GM18868 (cell line): Measurements from ENCODE around the gene KSR1.
A peak's percentile ranks its signal among the peaks of the same experiment; 100 is the strongest.

Experiments used
- ATAC-seq: cut with Tn5 transposase; IDR thresholded peaks from one replicate; pipeline ENCODE4 v1.9.1; 2021; ENCODE audit warnings: mild to moderate bottlenecking, moderate library complexity; ENCODE audit not compliant: unreplicated experiment

KSR1 gene

DNA sequence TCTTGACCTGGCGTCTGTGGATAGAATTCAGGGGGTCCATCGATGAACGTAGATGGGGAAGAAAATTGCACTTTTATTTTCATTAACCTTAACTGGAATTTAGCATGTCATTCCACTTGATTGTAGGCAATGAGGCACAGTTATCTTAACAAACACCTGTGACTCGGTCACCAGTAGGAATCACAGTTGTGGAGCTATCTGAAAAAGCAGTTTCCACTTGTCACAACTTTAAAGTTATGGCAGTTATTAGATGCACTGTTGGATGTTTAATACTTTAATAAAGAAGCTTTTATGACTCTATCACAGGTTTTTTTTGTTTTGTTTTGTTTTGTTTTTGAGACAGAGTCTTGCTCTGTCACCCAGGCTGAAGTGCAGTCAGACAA is 91.0 kb downstream of the KSR1 start:
- no peak for ATAC-seq

DNA sequence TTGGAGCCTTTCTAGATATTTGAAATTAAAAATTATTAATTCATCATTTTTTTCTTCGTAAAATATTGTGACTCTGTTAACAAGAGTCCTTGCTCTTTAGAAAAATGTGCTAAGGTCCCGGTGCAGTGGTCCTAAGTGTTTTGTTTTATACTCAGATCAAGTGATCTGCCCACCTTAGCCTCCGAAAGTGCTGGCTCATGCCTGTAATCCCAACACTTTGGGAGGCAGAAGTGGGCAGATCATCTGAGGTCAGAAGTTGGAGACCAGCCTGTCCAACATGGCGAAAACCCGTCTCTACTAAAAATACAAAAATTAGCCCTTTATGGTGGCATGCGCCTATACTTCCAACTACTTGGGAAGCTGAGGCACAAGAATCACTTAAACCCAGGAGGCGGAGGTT is 92.1 kb downstream of the KSR1 start:
- no peak for ATAC-seq

DNA sequence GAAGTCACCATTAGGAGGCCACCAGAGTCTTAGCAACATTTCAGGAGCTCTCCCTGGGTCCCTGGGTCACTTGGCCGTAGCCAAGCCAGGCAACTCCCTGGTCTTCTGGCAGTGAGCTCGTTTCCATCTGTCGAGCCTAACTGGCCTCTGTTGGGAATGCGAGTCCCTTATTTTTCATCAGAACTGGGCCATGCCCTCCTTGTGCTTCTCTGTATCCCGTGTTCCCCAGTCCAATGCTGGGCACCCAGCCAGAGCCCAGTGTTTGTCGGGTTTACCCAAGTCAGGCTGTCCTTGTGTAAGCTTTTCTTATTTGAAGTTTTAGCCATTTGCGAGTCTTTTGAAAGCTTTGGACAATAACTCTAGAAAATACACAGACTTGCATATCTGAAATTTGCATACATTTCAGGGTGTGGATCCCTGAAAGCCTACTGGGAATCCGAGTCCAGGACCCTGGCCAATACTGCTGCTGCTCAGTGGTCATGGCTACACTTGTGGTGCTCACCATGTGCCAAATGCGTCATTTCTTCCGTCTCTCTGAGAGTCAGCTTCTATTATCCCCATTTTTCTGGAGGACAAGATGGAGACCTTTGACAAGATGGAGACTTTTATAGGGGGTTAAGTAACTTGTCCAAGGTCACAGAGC is 93.1 kb downstream of the KSR1 start:
- no peak for ATAC-seq

DNA sequence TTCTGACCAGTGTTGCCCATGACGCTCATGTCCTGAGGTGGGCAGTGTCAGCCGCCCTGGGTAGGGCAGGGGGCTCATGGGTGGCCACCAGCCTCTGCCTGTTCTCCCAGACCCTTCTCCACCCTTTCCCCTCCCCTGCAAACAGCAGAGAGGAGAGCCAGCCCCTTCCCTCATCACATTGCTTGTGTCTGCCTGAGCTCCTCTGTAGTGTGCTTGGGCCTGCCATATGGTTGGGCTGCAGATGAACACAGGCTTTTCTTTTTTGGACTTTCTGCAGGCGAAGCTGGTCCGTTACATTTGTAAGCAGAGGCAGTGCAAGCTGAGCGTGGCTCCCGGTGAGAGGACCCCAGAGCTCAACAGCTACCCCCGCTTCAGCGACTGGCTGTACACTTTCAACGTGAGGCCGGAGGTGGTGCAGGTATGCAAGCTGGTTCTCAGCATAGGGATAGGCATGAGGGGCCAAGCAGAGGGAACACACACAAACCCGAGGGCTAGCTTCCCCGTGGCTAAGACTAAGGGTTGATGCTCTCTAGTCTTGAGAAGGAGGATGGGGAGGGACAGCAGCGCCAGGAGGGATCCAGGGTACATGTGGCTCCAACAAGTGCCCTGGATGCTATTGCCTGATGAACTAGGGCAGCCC is 94.2 kb downstream of the KSR1 start:
- ATAC-seq: no peak

DNA sequence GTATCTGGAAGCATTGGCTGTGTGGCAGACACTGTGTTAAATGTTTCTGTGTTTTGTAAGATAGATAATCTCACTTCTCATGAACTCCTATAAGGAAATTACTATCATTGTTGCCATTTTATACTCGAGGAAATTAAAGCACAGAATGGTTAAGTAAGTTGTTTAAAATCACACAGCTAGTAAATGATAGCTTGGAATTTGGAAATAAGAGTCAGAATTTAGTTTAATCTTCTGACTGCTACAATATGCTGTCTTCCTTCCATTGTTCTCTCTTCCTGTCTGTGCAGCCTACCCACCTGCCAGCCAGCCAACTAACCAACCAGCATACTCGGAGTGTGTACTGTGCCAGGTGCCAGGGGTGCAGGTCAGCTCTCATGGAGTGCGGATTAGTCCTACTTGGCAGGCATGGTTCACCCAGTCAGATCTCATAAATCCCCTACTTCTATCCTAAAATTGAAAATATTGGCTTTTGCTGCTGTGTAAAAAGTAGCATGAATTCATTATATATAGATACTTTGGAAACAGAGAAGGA is 94.8 kb downstream of the KSR1 start:
- no peak for ATAC-seq

DNA sequence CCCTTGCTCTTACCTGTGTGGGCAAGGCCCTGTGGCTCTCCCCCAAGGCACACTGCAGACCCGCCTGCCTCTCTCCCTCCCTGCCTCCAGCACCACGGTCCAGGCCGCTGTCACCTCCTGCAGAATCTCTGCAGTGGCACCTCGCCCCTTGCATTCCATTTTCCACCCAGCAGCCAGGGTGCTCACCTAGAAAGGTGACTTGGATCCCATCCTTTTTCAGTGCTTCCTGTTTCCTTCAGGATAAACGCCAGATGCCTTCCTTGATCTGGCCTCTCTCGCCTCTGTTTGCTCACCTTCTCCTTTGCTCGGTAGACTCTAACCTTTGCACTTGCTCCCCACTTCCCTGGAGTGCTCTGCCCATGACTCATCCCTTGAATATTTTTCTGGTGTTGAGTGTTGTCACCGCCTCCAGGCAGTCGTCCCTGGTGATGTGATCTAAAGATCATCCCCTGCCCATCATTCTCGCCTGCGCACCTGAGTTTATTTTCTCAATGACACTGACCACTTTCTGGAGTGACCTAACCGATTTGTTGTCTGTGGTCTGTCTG is 95.5 kb downstream of the KSR1 start:
- ATAC-seq: no peak

DNA sequence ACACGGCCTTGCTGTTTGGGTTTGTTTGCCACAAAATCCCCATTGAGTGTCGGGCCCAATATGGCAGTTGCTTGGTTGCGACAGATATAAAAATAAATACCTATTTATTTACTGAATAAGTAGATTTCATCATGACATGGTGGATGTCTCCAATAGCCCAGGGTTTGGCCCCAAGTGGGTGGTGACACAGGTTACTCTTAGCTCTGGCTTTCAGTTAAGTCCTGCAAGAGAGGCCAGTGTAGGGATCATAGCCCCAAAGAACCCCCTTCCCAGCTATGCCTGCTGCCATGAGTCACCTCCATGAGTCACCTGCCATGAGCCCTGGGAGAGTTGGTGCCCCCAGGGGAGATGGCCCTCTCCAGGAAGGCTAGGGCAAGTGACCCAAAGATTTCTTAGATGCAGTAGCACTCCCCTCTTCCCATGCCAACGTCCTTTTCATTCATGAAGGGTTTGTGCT is 96.1 kb downstream of the KSR1 start:
- ATAC-seq: no peak

DNA sequence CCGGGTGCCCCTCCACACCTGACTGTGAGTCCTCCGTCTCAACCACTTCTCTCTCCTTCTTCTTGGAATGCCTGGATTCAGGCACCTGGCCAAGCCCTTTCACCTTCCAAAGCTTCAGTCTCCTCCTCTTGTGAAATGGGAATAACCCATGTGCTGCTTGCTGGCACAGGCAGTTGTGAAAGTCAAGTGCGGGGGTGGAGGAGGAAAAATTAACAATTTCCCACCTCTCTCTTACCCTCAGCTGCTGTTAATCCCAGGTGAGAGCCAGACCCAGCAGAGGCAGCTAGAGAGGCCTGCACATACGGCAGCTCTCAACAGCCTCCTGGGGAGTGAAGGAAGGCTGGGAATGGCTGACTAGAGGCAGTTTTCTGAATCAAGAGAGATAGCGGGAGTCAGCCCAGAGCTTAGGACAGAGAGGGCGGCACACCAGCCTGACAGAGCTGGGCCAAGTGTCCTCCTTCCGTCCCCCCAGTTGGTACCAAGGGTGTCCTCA is 96.8 kb downstream of the KSR1 start:
- no peak for ATAC-seq

DNA sequence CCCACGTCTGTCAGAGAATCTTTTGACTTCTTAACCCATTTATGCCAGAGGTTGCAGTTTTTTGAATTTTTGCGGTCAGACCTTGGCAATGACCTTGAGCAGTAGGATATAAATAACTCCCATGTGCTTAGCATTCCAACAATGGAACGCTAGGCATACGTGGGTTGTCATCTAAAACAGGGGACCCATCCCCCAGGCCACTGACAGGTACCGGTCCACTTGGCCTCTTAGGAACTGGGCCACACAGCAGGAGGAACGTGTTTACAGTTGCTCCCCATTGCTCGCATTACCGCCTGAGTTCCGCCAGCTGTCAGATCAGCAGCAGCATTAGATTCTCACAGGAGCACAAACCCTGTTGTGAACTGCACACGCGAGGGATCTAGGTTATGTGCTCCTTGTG is 97.9 kb downstream of the KSR1 start:
- ATAC-seq: no peak

DNA sequence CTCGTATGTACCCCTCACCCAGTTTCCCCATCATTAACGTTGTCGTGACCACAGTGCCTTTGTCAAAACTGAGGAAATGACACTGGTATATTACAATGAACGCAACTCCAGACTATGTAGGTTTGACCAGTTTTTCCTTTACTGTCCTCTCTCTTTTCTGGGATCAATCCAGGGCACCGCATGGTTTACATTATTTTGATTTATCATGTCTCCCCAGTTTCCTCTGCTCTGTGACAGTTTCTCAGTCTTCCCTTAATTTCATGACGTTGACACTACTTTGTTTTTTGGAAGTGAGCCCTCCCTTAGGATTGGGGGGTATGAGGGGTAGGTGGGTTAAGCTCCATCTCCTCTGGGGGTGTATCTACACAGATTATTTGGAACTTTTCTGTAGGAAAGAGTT is 98.7 kb downstream of the KSR1 start:
- ATAC-seq: no peak

DNA sequence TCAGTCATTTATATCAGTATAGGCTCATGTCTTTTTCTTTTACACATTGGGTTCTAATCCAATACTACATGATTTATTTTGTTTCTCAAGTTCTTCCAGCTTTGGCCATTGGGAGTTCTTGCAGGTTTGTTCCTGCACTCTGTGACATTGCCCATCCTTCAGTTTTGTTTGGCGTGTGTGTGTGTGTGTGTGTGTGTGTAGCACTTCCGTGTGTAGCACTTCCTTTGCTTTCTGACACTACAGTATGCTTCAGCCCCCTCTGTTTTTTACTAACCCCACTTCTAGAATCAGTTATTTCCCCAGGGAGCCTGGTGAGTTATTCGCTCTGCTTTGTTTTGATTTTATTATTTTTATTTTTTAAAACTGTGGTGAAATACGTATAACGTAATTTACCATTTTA is 99.1 kb downstream of the KSR1 start:
- no peak for ATAC-seq

DNA sequence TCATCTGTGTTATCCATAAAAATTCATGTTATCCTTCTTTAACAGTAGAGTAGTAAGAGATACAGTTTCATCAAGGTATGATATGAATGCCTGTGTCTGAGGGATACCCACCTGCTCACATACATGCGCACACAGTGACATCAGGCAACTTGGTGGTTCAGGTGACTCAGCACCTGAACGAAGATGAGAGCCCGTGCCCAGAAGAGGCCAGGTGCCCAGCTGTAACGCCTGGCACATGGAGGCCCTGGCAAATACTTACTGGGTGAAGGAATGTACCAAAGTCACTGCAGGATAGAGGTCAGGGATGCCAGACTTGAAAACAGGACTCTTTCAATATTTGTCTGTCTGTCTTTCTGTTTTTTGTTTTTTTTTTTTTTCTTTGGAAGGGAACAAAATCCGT is 102.1 kb downstream of the KSR1 start:
- no peak for ATAC-seq

DNA sequence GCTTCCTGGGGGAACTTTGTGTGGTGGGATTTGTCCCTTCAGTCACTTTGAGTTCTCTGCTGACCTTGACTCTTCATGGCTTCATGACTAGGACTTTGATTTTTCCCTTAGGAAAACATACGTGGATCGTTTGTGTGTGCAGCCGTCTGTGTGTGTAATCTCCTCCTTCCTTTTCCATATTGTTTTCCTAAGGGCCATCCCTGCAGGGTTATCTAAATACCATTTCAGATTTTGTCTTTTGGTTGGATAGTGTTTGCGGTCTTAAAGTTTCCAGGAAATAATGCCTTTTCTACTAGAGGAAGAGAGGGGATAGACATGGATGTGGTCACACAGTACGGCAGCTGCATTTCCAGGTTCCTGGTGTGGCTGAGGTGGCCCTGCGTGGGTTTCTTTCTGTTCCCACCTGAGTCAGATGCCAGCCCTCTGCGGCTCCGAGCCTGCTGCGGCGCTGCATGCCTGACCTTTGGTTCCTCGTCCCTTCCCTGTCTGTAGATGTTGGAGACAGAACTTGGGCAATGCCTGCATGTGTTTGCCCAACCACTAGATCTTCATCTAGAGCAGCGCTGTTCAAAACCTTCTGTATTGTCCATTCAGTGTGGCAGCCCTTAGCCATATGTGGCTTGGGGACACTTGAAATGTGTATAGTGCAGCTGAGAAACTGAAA is 102.7 kb downstream of the KSR1 start:
- no peak for ATAC-seq

DNA sequence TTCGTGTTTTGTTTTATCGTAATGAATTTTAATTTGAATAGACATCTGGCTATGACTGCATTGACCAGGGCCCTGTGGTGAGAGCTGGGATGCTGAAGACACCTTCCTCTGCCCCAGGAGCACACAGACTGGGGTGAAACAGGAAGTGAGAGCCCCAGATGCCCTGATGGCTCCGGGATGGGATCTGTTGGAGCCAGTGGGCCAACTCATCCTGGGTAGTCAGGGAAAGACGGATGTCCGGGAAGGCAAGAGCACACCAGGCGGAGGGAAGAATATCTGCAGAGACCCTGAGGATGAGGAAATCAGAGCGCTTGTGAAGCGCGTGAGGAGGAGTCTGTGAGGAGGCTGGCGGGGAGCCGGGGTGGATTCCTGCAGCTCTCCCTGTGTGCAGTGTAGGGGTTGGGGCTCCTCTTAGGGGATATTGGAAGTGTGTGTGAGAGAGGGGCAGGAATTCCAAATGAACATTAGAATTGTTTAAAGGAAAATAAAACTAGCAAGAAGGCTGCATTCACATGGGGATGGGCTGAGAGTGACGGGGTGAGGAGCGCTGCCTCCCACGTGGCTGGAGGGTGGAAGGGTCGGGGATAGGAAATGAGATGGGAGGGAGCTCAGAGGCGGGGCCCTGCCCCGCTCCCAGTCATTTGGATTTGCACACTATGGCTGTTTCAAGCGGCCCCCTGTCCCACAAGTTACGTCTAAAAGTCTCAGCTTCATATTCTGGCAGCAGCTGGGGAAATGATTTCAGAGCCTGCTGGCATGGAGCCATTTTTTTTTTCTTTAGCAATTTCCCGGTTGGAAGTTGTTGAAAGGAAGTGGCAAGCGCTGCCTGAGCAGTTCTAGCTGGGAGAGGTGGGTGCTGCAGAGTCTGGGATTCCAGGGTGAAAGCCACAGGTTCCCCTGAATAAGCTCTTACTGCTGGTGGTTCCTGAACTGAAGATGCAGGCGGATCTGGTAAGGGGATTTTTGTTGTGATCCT is 103.5 kb downstream of the KSR1 start:
- ATAC-seq: no peak

DNA sequence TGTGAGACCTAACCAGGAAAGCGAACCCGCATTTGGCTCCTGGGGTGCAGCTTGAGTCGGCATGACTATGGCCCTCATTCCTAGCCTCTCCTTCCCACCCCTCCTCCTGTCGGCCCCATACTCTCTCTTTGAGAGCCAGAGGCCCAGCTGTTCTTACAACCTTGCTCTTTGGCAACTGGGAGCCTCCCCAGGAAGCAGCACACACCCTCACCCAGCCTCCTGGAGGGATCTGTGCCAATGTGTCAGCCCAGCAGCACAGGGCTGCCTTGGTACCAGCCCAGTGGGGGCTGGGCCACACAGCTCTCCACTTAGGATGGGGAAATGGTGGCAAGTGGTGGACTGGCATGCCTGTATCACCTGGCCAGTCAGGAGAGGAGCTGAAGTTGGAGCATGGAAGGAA is 104.4 kb downstream of the KSR1 start:
- no peak for ATAC-seq

DNA sequence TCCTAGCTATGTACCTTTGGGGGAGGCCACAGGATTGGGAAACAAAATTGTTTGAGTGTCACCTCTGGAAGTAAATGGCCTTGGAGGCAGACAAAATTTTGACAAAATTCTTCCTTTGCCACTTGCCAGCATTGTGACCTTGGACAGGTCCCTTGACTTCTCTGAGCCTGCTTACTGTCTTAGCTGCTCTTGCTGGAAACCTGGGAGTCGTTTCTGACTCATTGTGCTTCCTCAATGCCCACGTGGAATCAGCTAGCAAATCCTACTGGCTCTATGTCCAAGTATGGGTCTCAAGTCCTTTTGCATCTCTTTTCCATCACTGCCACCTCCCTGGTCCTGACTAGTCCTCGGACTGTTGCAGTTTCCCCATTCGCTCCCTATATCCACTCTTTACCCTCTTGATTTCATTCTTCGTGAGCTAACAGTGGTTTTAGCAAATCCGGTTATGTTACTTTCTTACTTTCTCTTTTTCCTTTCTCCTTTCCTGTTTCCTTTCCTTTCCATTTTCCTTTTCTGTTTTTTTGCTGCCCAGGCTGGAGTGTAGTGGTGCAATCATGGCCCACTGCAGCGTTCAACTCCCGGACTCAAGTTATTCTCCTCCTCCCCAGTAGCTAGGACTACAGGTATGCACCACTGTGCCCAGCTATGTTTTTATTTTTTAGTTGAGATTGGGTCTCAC is 106.7 kb downstream of the KSR1 start:
- ATAC-seq: no peak

DNA sequence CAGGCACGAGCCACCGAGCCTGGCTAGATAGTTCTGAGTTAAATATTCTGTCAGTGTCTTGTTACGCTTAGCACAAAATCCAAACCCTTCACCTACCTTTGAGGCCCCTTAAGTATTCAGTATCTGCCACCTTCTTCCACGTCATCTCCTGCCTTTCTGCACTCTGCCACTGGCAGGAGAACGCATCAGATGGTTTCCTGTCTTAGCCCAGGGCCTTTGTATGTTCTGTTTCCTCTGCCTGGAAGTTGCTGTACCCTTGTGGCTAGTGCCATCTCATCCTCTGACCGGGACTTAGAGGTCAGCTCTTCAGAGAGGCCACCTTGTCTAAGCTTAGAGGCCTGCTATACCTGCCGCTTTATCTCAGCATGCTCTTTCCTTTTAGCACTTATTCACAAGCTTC is 107.3 kb downstream of the KSR1 start:
- no peak for ATAC-seq

DNA sequence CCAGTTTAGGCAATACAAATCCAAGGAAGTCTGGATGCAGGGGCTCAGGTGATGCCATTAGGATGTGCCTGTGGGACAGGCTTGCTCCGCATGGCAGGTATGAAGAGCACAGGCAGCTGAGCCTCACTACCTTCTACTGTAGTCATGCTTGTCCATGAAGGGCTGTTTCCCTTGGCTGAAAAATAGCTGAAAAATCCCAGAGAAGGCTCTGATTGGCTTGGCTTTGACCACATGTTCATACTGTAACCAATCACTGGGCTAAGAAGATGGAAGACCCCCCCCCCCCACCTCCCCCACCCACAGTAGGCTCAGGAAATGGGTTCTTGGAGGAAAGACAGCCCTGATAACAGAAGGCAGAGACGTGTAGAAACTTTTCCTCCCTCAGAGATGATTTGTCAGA is 108.2 kb downstream of the KSR1 start:
- ATAC-seq: no peak

DNA sequence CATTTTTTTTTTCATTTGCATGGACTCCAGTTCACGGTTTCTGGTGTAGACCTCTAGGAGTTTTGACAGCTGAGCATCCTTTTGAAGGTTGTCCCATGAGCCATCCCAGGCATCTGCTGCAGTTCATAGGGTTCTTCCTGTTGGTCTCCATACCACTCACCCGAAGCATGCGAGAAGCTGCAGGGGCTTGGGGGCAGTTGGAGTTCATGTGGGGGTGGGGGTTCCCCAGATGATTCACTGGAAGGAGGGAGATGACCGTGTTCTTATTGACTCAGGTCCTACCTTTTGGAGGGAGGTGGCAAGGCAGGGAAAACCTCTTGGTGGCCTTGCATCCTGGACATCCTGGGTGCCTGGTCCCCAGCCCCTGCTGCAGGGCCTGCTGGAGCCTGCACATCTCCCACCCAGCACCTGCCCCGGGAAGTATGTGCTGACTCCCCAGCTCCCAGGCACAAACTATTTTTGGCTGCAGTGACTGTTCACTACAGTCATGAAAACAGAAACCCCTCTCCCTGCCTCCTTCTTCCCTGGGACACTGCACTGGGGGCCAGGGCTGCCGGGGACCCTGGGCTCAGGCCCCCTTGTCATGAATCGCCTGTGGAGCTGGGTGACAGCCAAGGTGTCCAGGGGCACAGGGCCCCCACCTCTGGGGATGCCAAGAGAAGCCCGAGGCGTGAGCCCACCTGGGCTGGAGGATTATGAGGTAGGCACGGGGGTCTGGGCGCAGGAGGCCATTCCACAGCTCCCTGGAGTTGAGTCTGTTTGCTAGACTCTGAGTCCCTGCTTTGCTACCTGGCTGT is 109.8 kb downstream of the KSR1 start:
- peak; percentile 34 for ATAC-seq
